Astrocyte (in vitro differentiated cells and primary cell): ENCODE data around the gene MAPKAP1.

ENCODE experiments used
- CTCF ChIP-seq: IDR thresholded peaks from 2 replicates; pipeline ENCODE4 v1.5.1; 2011; ENCODE audit warnings: low read depth, mild to moderate bottlenecking, inconsistent platforms, low read length, moderate library complexity; ENCODE audit not compliant: insufficient read depth
- EZH2 ChIP-seq: IDR thresholded peaks from 2 replicates; pipeline ENCODE4 v1.6.1; 2012; ENCODE audit warnings: mild to moderate bottlenecking, low read length, inconsistent platforms; ENCODE audit not compliant: insufficient read depth

- TF ChIP-seq EZH2 (no peak), CTCF (no peak)
Observed at GRCh38 chr9:125551781-125552180, 155.2 kb downstream of the MAPKAP1 start.
